T-helper 2 cell treated with Interferon-gamma antibody and Interleukin-4, amounts not matched to agents 100 ng/mL and 5 ng/mL, for 36 hours (primary cell): ENCODE data around the gene SHISAL1. TPM values are rescaled to one million over a fixed set of nuclear protein-coding genes. Genes with fewer than 3 reads are reported as not detected.

Source experiments
- intact Hi-C: fragments of 100-400 bp; cut with micrococcal nuclease; formaldehyde crosslinking; loops from one replicate; pipeline ENCODE4 v1.15.1; 2023
- total RNA-seq: library from RNA; stranded (reverse); gene quantifications from 2 replicates; pipeline ENCODE4 v1.2.3, GENCODE V29; 2022

SHISAL1 gene
- total RNA-seq, 1 donor from 2014 or later = not detected

DNA sequence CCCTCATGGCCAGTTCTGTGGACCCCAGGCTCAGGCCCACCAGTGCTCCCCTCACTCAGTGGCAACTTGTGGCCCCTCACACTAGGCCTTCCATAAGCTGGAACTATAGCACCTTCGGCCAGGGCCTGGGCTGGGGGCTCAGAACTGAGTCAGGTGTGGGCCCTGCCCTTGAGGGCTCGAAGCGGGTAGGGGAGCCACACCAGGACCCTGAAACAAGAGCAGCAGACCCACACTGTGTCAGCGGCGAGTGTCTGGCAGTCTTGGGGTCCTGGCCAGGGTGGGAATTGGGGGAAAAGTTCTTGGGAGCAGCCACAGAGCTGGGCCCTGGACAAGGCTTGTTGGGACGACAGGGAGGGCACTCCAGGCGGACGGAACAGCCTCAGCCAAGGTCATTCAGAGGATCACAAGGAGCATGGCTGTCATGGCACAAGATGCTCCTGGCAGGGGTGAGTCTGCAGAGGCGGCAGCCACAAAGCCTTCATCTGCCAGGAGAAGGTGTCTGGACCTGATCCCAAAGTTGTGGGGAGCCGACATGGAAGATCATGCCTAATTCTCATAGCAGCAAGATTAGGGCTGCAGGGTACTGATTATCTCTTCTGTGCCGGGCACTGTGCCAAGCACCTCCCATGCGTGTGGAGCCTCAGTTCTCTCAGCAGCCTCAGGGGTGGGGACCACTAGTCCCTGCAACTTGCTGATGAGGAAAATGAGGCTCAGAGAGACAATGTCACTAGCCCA, 50.7 kb downstream of the SHISAL1 start:
- intact Hi-C loops = no loop called here

DNA sequence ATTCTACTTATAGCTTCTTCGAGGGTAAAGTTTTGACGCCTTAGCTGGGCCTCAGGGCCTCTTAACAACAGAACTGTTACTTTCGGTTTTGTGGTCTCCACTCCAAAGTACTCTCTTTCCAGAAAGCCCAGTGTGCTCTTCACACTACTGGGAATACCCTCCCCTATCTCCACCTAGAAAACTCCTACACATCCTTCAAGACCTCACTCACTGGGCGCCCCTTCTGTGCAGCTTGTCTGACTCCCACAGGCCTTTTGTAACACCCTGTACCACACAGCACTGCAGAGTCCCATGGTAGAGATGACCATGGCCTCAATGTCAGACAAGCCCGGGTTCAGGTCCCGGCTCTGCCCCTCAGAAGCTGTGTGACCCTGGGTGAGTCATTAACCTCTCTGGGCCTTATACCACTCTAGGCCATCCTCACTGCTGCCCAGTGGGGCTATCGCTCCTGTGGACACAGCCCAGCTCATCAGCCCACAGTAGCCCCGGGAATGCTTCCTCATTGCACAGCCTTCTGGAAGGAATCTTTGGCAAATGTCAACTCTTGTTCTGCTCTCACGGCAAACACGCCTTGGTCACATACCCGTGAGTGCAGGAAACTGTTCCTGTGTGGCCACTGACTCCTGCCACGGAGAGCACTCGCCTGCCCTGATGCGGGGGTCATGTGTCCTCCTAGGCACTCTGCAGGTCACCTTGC, 51.4 kb downstream of the SHISAL1 start:
- intact Hi-C loops = no loop called here

DNA sequence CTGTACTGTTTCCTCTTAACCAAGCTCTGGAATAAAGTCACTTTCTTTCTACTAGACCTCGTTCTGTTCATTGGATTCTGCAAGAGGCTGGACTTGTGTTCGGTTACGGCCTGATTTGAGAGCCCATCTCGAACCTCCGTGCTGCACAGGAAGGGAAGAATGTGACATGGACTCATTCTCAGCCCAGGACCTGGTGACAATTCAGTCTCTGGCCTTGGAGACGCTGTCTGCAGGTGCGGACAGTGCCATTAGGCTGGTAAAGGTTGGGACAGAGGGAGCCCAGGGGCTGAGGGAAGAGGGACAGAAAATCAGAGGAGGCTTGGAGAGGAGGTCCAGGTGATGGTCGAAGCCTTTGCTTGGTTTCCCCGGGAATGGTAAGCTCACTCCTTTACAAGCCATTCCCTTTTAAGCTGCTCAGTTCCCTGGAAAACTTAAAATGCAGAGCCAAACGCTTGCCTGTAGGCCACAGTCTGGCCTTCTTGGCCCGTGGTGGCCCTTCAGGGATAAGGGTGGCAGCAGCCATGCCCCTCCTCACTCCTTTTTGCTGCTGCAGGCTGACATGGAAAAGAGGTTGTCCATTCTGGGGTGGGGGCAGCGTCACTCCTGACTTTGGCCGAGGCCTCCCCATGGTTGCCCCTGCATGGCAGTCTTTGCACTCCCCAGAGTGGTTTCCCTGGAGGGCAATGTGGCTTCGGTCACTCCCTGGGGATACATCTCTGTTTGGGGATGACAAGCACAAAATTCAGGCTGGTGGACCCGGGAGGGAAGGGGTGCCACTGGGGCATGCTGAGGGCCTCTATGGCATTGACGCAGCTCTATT, 52.3 kb downstream of the SHISAL1 start:
- intact Hi-C loops = no loop called here

- intact Hi-C loops = no loop called here
These were observed 53.2 kb downstream of the SHISAL1 start for GRCh38 chr22:44259366-44260215.

GRCh38 chr22:44256556-44257485, 55.9 kb downstream of the SHISAL1 start:
- intact Hi-C loops = no loop called here

DNA sequence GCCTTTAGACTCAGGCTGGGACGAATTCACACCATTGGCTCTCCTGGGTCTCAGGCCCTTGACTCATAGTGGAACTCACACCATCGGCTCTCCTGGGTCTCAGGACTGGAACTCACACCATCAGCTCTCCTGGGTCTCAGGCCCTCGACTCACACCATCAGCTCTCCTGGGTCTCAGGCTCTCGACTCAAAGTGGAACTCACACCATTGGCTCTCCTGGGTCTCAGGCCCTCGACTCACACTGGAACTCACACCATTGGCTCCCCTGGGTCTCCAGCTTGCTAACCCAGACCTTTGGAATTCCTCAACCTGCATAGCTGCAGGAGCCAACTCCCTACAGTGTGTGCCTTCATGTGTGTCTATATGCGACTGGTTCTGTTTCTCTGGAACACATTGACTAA, 56.7 kb downstream of the SHISAL1 start:
- intact Hi-C loops = no loop called here

GRCh38 chr22:44254811-44255210, 57.9 kb downstream of the SHISAL1 start:
- intact Hi-C loops = no loop called here

DNA sequence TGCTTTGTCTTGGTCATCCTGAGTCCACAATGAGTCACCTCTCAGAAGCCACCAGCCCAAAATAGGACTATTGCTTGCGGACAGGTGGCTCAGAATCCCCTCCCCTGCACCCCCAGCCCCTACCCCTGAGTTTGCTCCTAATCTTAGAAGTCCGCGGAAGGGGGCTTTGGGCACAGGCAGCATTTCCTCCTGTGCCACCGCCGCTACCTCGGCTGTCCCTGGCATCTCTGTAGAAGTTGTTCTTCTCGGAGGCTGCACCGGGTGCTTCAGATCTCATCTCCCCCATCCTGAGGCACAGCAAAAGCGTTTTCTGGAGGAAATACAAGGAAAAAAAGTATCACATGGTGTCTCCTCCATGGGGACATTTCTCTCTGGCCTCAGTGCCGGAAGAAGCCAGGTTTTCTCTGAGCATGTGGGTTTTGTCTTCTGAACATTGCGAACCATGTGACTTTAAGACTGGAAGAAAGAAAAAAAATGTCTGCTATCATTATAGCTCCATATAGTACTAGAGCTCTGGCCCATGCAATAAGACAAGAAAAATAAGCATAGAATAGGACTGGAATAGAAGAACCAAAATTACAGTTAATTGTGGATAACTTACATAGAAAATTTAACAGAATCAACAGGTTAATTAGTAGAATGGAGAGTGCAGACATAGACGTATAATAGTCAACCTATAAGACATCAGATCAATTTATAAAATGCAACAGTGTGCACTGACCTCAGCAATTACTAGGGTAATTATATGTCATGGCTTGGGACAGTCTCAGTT, 63.2 kb downstream of the SHISAL1 start:
- intact Hi-C loops = no loop called here

- intact Hi-C loops = no loop called here
These were observed 63.8 kb downstream of the SHISAL1 start for GRCh38 chr22:44248926-44249325.

DNA sequence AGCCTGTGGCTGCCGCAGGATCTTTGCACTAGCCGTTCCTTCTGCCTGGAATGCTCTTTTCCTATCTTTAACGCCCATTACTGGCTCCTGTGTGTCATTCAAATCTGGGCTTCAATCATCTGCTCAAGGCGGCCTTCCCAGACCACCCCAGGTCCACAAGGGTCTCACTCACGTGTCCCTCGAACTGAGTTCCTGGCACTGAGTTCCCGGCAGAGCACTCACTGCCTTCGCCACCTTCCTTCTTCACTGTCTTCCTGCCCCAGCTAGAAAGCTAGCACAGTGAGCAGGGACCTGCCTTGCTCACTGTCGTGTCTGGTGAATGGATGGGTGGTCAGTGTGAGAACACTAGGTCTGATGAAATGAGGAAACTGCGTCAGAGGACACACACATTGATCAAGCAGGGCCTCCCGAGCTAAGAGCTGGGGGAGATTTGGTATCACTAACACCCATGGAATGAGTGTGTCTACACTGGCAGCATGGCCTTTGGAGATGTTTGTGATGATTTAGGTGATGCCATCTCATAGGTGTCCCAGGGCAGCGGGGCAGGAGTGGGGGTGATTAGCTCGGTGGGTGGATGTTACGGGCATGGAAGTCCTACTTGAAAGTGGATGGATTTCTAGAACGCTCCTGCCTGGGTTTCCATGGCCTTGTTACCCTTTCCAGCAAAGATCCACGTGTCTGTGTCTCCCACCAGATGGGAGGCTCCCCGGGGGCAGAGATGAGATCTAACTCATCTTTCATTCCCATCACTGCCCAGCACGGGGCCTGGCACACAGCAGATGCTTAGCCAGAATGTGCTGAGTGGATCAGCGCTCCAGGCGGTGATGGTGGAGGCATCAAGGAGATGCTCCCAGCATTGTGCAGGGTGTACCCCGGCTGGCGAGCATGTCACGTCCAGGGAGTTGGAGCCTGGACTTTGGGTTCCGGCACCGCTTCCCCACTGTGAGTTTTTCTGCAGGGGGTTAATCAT, 64.5 kb downstream of the SHISAL1 start:
- intact Hi-C loops = no loop called here

DNA sequence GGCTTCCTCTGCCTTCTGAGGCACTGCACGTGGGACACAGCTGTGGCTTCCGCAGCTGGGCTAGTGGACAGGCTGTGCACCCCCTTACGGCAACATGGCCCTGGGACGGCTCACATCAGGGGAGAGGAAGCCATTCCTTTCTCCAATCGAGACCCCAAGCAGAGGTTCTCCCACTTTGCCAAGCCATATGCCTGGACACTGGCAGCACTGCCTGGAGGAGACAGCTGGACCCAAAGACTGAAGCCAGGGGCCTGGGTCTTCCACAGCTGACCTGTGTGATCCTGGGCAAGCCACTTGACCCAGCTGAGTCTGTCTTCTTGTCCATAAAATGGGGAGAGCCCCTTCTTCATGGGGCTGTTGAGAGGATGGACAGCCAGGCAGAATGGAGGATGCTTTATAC, 65.4 kb downstream of the SHISAL1 start:
- intact Hi-C loops = no loop called here

DNA sequence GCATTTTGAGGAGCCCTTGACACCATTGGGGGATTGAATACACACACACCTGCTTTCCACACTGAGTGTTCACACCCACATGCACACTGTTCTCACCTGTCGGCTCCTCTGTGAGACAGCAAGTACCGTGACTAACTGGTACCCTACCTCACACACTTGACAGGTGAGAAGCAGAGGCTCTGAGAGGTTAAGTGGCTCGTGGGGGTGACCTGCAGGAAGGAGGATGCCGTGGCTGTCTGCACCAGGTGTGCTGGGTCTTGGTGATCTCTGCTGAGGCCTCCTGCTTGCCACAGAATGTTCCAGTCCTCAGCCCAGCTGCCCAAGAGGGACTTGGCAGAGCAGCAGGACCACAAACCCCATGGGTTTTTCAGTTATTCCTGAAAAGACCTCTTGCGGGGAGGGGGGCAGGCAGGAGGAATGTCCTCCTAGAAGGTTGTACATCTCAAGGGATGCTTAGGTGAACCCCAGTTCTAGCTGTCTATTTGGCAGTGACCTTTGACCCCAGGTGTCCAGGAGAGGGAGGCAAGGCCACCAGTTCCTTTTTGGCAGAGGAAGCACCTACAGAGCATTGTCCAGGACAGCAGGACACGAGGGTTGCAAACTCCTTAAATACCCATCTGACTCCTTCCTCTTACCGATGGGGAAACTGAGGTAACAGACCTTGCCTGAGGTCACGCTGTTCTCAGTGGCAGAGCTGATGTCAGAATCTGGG, 66.0 kb downstream of the SHISAL1 start:
- intact Hi-C loops = no loop called here

- intact Hi-C loops = no loop called here
These were observed 66.9 kb downstream of the SHISAL1 start for GRCh38 chr22:44245867-44246266.

GRCh38 chr22:44245438-44245837, 67.3 kb downstream of the SHISAL1 start:
- intact Hi-C loops = no loop called here

- intact Hi-C loops = no loop called here
These were observed 68.4 kb downstream of the SHISAL1 start for GRCh38 chr22:44244265-44244822.

GRCh38 chr22:44243761-44244160, 69.0 kb downstream of the SHISAL1 start:
- intact Hi-C loops = no loop called here
